Measurements from ENCODE around the gene ZBTB5. TPM values are rescaled to one million over a fixed set of nuclear protein-coding genes. Genes with fewer than 3 reads are reported as not detected.

Gene ZBTB5
- total and polyA plus RNA-seq, 9 of the 15 experiments (the other 6 are each of a cell fraction or from before 2014, with no cell fraction given), result 2.3 to 43.2 (median 15.5) TPM

- TF ChIP-seq BRD9 (IDR thresholded peaks at IDR 0.05; ENCODE audit: low read depth, partially characterized antibody) (no peak), ZNF444 (CRISPR knock-in tag; IDR thresholded peaks at IDR 0.05) (no peak), ZNF324 (CRISPR knock-in tag; IDR thresholded peaks at IDR 0.05) (no peak), DEAF1 (CRISPR knock-in tag; IDR thresholded peaks at IDR 0.05) (no peak), VEZF1 (CRISPR knock-in tag; IDR thresholded peaks at IDR 0.05) (no peak), HBP1 (CRISPR knock-in tag; IDR thresholded peaks at IDR 0.05) (no peak), SMARCB1 (IDR thresholded peaks at IDR 0.05; ENCODE audit: insufficient read length, low read depth) (no peak), ZBED1 (IDR thresholded peaks at IDR 0.05) (no peak; the same call in 1 of the 2 replicates), TAF7 (tag; IDR thresholded peaks at IDR 0.05) (no peak), HCFC1 (IDR thresholded peaks at IDR 0.05; ENCODE audit: low read depth, low read length) (no peak), E2F1 (CRISPR knock-in tag; IDR thresholded peaks at IDR 0.05) (peak; percentile 80; the same call in 1 of the 2 replicates), RFX7 (CRISPR knock-in tag; IDR thresholded peaks at IDR 0.05) (no peak), NFE2 (IDR thresholded peaks at IDR 0.05; ENCODE audit: low read depth) (no peak), SMAD1 (IDR thresholded peaks at IDR 0.05; ENCODE audit: low read depth, low read length, partially characterized antibody) (no peak), DMBX1 (CRISPR knock-in tag; IDR thresholded peaks at IDR 0.05; ENCODE audit: borderline replicate concordance) (no peak), PHF8 (IDR thresholded peaks at IDR 0.05; ENCODE audit: borderline replicate concordance, low read length) (peak; percentile 82; the same call in 1 of the 2 replicates), RBM22 (IDR thresholded peaks at IDR 0.05; ENCODE audit: low read depth, low read length, poor library complexity, severe bottlenecking) (no peak), JUNB (CRISPR knock-in tag; conservative IDR thresholded peaks at IDR 0.05) (no peak), MEF2D (tag; conservative IDR thresholded peaks at IDR 0.05; ENCODE audit: low read depth) (no peak), ZNF253 (CRISPR knock-in tag; conservative IDR thresholded peaks at IDR 0.05) (no peak), BDP1 (IDR thresholded peaks at IDR 0.05; ENCODE audit: insufficient read depth, insufficient read length) (no peak), ZFP30 (CRISPR knock-in tag; IDR thresholded peaks at IDR 0.05; ENCODE audit: borderline replicate concordance) (no peak), BACH1 (tag; IDR thresholded peaks at IDR 0.05) (no peak), LARP7 (IDR thresholded peaks at IDR 0.05) (no peak)
Measured at GRCh38 chr9:37464426-37465248, 613 bp downstream of the ZBTB5 start (continued).

Measured in K562 (cell line).